ENCODE results near the gene THRB.

Gene THRB

DNA sequence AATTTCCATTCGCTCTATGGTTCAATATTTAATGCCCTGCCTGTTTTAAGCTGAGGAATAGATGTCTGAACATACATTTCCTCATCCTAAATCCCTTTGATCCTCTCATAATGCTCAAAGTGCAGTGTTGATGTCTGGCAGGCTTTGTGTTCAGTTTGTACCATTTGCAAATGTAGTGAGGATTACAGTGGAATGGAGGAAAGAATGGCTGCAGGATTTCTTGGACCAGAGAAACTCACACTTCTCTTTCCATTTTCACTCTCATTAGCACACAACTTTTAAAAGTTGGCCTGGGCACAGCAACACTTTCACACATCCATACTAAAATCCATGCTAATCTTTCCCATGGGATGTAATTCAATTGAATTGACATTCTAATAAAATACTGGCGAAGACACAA, 28.6 kb upstream of the THRB start:
- no peak overlapping the region for H3K4me3 ChIP-seq (ENCODE audit: low read depth, low read length, poor library complexity, severe bottlenecking)
- no peaks in the 10 kb centered on the region for H3F3A ChIP-seq (ENCODE audit: insufficient read depth, low read length)
- no peaks in the 10 kb centered on the region for H3K36me3 ChIP-seq (ENCODE audit: insufficient read depth, low read length)
- no peak overlapping the region for H3K27ac ChIP-seq (ENCODE audit: low read depth, low read length, poor library complexity, severe bottlenecking)
- TF ChIP-seq, protein P1, sequence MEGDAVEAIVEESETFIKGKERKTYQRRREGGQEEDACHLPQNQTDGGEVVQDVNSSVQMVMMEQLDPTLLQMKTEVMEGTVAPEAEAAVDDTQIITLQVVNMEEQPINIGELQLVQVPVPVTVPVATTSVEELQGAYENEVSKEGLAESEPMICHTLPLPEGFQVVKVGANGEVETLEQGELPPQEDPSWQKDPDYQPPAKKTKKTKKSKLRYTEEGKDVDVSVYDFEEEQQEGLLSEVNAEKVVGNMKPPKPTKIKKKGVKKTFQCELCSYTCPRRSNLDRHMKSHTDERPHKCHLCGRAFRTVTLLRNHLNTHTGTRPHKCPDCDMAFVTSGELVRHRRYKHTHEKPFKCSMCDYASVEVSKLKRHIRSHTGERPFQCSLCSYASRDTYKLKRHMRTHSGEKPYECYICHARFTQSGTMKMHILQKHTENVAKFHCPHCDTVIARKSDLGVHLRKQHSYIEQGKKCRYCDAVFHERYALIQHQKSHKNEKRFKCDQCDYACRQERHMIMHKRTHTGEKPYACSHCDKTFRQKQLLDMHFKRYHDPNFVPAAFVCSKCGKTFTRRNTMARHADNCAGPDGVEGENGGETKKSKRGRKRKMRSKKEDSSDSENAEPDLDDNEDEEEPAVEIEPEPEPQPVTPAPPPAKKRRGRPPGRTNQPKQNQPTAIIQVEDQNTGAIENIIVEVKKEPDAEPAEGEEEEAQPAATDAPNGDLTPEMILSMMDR (IDR thresholded peaks at IDR 0.05; ENCODE audit: low read length): no peak
- no peak for TF ChIP-seq EZH2 (IDR thresholded peaks at IDR 0.05; ENCODE audit: borderline replicate concordance, low read length)
- no peaks in the 10 kb centered on the region for H3K9me3 ChIP-seq (ENCODE audit: low read length)
- no peaks in the 10 kb centered on the region for H3K9me2 ChIP-seq (ENCODE audit: low read depth, low read length)
- no peaks in the 10 kb centered on the region for H3K79me2 ChIP-seq (ENCODE audit: insufficient read depth, low read length)
- H3K4me1 ChIP-seq (ENCODE audit: insufficient read depth, low read length, severe bottlenecking): no peaks in the 10 kb centered on the region
- H2AFZ ChIP-seq (ENCODE audit: low read length): no peak overlapping the region
- no peak overlapping the region for H3K9ac ChIP-seq (ENCODE audit: low read length)
- H3K4me2 ChIP-seq (ENCODE audit: low read length): no peak overlapping the region
- H4K20me1 ChIP-seq (ENCODE audit: insufficient read depth, low read length): no peaks in the 10 kb centered on the region
- peaks cover 5% of the 10 kb centered on the region; the same call in 1 of the 2 replicates for H3K27me3 ChIP-seq (ENCODE audit: insufficient read depth, low read length)

DNA sequence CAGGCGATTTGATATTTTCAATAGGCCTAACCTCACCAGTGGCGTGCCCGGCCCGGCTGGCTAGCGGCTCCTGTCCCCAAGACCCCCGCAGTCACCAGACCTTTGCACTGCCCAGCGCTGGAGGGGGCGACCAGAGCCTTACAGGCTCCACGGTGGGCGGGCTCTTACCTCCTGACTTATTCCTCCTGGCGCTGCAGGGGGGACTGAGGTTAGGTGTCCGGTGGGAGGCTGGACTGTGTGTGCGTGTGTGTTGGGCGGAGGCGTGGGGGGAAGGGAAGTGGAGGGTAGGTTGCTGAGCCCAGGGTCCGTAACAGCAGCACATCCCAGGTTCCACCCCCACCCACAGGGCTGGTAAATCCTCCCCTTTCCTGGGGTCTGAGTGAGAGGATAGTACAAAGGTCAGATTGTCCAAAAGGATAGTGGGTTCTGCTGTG, 27.5 kb upstream of the THRB start:
- Histone ChIP-seq H3K27me3 (ENCODE audit: insufficient read depth, low read length) (peaks cover 6% of the 10 kb centered on the region; the same call in 1 of the 2 replicates), H3K79me2 (ENCODE audit: insufficient read depth, low read length) (no peaks in the 10 kb centered on the region), H3K9ac (ENCODE audit: low read length) (no peak overlapping the region), H3F3A (ENCODE audit: insufficient read depth, low read length) (no peaks in the 10 kb centered on the region), H4K20me1 (ENCODE audit: insufficient read depth, low read length) (no peaks in the 10 kb centered on the region), H3K27ac (ENCODE audit: low read depth, low read length, poor library complexity, severe bottlenecking) (no peak overlapping the region), H3K4me1 (ENCODE audit: insufficient read depth, low read length, severe bottlenecking) (no peaks in the 10 kb centered on the region), H3K9me2 (ENCODE audit: low read depth, low read length) (no peaks in the 10 kb centered on the region), H3K36me3 (ENCODE audit: insufficient read depth, low read length) (no peaks in the 10 kb centered on the region), H3K9me3 (ENCODE audit: low read length) (no peaks in the 10 kb centered on the region), H3K4me3 (ENCODE audit: low read depth, low read length, poor library complexity, severe bottlenecking) (no peak overlapping the region), H3K4me2 (ENCODE audit: low read length) (no peak overlapping the region), H2AFZ (ENCODE audit: low read length) (no peak overlapping the region)
- TF ChIP-seq, protein P1 (IDR thresholded peaks at IDR 0.05; ENCODE audit: low read length): no peak
- TF ChIP-seq EZH2 (IDR thresholded peaks at IDR 0.05; ENCODE audit: borderline replicate concordance, low read length): no peak

DNA sequence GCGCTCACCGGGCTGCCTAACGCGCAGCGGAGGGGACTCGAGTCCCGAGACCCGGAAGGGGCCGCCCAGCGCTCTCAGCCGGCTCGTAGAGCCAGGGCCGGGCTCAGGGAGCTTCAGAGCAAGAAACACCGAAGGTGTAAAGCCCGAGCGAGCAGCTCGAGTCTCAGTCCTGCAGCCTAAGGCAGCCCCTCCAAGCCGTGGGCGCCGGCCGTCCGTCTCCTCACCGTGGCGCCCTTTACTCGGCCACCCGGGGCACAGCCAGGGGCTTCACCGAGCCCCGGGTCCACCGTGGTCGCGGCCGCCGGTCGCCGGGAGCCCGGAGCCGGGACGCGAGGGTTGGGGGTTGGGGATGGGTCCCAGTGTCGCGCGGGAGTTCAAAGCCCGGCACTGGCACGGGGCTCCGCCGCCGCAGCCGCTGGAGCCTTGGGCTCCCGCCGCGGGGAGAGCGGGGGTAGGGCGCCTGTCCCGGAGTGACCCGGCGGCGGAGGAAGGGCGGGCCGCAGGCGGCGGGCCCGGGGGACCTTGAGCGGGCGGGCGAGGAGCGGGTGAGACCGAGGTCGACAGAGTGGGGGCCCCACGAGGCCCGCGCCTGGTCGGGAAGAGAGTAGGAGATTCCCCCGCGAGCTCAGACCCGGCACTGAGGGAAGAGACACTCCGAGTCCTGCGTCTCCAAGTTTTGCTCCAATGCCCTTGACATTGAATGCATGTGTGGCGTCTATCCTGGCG, 26.9 kb upstream of the THRB start:
- Histone ChIP-seq H3K36me3 (ENCODE audit: insufficient read depth, low read length) (no peaks in the 10 kb centered on the region), H3F3A (ENCODE audit: insufficient read depth, low read length) (no peaks in the 10 kb centered on the region), H3K9me3 (ENCODE audit: low read length) (no peaks in the 10 kb centered on the region), H3K9ac (ENCODE audit: low read length) (no peak overlapping the region), H3K4me3 (ENCODE audit: low read depth, low read length, poor library complexity, severe bottlenecking) (no peak overlapping the region), H2AFZ (ENCODE audit: low read length) (no peak overlapping the region), H3K79me2 (ENCODE audit: insufficient read depth, low read length) (no peaks in the 10 kb centered on the region), H3K4me2 (ENCODE audit: low read length) (no peak overlapping the region), H3K27ac (ENCODE audit: low read depth, low read length, poor library complexity, severe bottlenecking) (no peak overlapping the region), H3K27me3 (ENCODE audit: insufficient read depth, low read length) (peaks cover 6% of the 10 kb centered on the region; the same call in 1 of the 2 replicates), H3K4me1 (ENCODE audit: insufficient read depth, low read length, severe bottlenecking) (no peaks in the 10 kb centered on the region), H3K9me2 (ENCODE audit: low read depth, low read length) (no peaks in the 10 kb centered on the region), H4K20me1 (ENCODE audit: insufficient read depth, low read length) (no peaks in the 10 kb centered on the region)
- TF ChIP-seq, protein P1 (IDR thresholded peaks at IDR 0.05; ENCODE audit: low read length): no peak
- TF ChIP-seq EZH2 (IDR thresholded peaks at IDR 0.05; ENCODE audit: borderline replicate concordance, low read length): no peak
